Measurements from ENCODE around the gene HSPA4.
"Not testable (repeated sequence)": the region's sequence is repeated elsewhere in the genome, so short reads cannot be mapped to it uniquely, and the experiment has no call there.

Gene HSPA4

DNA sequence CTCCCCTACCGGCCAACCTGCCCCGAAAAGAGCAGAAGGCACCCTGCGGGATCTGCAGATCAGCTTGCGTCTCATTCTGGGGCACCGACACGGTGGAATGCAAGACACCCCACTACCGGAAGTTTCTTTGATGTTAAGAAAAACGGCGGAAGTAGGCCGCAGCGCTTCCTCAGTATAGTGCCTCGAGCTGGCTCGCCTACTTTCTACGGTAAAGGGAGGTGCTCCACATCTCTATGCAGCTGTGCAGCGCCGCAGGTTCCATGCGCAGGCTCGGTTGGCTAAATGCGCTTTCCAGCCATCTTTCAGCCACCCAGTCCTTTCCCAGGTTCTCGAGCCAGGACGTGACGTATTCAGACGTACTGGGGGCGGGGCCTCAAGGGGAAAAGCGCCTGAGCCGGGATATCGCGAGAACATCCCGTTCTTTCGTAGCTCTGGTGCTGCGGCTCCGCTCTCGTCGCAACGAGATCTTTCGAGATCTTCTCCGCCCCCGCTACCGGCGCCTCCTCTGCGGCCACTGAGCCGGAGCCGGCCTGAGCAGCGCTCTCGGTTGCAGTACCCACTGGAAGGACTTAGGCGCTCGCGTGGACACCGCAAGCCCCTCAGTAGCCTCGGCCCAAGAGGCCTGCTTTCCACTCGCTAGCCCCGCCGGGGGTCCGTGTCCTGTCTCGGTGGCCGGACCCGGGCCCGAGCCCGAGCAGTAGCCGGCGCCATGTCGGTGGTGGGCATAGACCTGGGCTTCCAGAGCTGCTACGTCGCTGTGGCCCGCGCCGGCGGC lies at the start of gene HSPA4:
TSS of gene HSPA4 (plus strand) at position 472 of the 775 bp plus-strand sequence. CDS start at position 710, 238 bp downstream.
- DNase-seq (ENCODE audit: low read depth), result peak; percentile 94

DNA sequence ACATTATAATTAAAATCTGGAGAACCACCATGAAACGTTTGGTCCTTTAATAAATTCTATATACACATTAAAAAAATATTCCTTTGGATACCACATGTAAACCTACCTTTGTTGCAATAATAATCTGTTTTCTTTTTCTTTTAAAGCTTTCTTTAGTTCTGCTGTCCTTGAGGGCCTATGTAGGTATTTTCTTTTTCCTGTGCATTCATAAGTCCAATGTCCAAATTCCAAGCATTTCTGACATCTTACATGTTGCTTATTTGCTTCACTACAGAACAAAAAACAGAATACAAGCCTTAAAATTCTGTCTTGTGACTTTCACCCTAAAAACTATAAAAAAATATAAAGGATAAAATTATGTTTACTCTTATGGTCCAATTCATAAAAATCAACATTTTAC lies 45.2 kb upstream of the HSPA4 start:
- no peak for DNase-seq (ENCODE audit: low read depth)

DNA sequence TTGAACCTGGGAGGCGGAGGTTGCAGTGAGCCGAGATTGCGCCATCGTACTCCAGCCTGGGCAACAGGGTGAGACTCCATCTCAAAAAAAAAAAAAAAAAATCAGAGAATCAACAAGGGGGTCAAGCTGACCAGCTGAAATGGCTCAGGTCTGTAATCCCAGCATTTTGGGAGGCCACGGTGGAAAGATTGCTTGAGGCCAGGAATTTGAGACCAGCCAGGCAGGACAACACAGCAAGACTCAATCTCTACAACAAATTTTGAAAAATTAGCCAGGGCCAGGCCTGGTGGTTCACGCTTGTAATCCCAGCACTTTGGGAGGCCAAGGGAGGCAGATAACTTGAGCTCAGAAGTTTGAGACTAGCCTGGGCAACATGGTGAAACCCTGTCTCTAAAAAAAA lies 43.4 kb upstream of the HSPA4 start:
- DNase-seq (ENCODE audit: low read depth), result not testable (repeated sequence)

DNA sequence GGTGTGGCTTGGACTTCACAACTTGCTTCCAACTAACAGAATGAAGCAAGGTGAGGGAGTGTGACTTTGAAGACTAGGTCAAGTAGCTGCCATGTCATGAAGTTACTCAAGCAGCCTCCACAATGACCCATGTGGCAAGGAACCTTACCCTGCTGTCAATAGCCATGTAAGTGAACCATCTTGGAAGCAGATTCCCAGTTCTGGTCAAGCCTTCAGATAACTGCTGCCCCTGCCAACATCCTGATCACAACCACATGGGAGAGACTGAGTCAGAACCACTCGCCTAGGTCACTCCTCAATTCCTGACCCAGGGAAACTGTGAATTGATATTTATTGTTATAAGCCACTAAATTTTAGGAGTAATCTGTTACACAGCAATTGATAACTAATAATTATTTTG lies 36.3 kb upstream of the HSPA4 start:
- DNase-seq (ENCODE audit: low read depth), result no peak

DNA sequence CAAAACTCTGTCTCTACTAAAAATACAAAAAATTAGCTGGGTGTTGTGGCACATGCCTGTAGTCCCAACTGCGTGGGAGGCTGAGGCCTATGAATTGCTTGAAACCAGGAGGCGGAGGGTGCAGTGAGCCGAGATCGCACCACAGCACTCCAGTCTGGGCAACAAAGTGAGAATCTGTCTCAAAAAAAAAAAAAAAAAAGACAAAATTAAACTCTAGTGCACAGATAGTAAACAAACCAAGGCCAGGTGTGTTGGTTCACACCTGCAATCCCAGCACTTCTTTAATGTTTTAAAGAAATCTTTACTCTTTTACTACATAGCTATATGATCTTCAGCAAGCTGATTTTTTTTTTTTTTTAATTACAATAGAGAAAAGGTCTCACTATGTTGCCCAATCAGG lies 33.8 kb upstream of the HSPA4 start:
- DNase-seq (ENCODE audit: low read depth), result no peak

- not testable (repeated sequence) for DNase-seq (ENCODE audit: low read depth)
Observed at GRCh38 chr5:133019471-133019870, 32.3 kb upstream of the HSPA4 start.

- DNase-seq (ENCODE audit: low read depth), result peak; percentile 87
Observed at GRCh38 chr5:133025804-133026663, 25.8 kb upstream of the HSPA4 start, which contains the start of gene ZCCHC10. Gene ZCCHC10 (minus strand): TSS chr5:133026549. CDS start chr5:133026537, 12 bp downstream.

- DNase-seq (ENCODE audit: low read depth), result no peak
Observed at GRCh38 chr5:133026664-133027153, 25.1 kb upstream of the HSPA4 start.

- no peak for DNase-seq (ENCODE audit: low read depth)
Observed at GRCh38 chr5:133029416-133029815, 22.4 kb upstream of the HSPA4 start.

DNA sequence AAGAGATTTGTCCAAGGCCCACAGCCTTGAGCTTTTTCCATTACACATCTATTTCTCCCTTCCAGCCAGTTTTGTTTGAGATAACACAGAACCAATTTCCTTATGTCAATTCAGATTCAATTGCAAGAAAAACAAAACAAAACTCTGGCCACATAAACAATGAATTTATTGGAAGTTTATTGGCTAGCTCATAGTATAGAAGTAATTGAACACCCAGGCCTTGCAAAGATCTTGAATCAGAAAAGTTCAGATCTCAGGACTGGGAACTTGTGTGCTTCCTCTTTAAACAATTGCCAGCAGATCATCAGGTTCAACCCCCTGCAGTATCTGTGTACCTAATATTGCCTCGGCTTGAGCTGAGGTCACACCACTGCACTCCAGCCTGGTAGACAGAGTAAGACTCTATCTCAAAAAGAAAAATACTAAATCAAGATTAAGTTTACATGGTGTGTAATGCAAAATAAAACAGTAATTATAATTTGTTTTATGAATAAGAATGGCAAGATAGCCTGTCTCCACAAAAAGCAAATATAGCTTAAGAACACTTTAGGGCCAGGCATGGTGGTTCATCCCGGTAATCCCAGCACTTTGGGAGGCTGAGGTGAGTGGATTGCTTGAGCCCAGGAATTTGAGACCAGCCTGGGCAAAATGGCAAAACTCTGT lies 21.3 kb upstream of the HSPA4 start:
- no peak for DNase-seq (ENCODE audit: low read depth)

DNA sequence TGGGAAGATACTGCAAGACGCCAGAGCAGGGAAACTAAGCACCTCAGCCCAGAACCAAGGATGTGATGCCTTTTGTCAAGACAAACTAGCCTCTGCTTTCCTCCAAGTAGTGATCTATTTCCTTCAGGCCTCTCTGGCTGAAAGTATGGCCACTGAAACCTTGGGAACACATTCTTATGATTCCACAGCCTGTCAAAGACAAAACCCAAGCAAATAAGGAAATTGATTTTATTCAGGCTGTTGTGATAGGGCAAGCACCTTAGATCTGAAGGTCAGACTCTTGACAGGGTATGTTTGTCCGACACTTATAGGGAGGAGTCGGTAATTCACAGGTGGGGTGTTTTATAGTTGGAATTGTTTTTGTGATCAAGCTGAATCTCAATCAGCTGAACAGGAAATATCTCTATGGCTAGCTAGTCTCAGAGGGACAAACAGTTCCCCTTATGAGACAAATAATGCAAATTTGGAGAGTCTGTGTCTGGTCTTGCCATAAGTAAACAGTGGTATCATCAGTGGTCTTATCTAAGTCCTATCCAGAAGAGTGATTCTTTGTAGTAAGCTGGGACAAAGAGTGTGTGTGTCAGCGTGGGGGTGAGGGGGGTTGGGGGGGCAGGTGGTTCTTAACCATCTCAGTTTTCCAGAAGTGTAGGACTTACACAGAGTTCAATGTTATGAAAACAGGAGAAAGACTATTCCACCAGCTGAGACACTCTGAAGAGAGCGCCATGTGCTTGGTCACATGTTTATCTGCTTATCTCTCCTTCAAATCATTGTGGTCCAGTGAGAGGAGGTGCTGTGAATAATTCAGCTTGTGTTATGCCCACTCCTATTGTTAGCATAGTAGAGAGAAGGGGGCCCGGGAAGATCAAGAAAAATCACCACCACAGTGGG lies 18.7 kb upstream of the HSPA4 start:
- DNase-seq (ENCODE audit: low read depth), result no peak

DNA sequence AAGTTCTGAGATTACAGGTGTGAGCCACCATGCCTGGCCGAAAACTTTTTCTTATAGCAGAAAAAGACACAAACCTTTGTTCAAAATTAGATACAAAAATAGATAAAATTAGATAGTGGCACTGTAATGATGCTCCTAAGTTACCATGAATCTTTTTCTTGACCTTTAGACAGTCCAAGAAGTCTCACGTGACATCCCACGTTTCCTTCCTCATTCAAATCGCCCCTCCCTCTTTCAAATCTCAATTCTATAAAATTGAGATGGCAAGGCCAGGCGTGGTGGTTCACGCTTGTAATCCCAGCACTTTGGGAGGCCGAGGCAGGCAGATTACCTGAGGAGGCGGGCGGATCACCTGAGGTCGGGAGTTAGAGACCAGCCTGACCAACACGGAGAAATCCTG lies 17.7 kb upstream of the HSPA4 start:
- DNase-seq (ENCODE audit: low read depth), result no peak

DNA sequence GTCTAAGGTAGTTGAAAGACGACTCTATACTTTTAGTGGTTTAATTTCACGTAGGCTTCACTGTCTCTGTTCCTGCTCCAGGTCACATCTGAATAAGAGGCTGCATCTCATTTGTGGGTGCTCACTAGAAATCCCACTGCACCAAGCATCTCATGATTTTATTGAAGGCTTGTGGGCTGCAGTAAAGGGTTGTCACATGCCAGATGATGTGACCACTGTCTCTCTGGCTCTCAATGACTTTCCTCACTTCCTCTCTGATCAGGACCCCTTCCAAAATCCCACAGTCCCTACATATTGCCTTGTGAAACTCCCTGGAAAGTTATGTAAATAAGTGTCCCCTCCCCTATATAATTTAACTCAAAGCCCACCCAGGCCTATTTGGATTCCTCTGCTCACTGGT lies 16.6 kb upstream of the HSPA4 start:
- DNase-seq (ENCODE audit: low read depth), result no peak

DNA sequence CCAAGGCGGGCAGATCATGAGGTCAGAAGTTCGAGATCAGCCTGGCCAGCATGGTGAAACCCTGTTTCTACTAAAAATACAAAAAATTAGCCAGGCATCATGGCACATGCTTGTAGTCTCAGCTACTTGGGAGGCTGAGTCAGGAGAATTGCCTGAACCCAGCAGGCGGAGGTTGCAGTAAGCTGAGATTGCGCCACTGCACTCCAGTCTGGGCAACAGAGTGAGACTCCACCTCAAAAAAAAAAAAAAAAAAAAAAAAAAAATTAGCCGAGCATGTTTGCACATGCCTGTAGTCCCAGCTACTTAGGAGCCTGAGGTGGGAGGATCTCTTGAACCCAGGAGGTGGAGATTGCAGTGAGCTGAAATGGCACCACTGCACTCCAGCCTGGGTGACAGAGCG lies 15.1 kb upstream of the HSPA4 start:
- DNase-seq (ENCODE audit: low read depth), result not testable (repeated sequence)

GRCh38 chr5:133041157-133041784 lies 10.5 kb upstream of the HSPA4 start:
- no peak for DNase-seq (ENCODE audit: low read depth)

GRCh38 chr5:133041910-133042309 lies 9.9 kb upstream of the HSPA4 start:
- no peak for DNase-seq (ENCODE audit: low read depth)

DNA sequence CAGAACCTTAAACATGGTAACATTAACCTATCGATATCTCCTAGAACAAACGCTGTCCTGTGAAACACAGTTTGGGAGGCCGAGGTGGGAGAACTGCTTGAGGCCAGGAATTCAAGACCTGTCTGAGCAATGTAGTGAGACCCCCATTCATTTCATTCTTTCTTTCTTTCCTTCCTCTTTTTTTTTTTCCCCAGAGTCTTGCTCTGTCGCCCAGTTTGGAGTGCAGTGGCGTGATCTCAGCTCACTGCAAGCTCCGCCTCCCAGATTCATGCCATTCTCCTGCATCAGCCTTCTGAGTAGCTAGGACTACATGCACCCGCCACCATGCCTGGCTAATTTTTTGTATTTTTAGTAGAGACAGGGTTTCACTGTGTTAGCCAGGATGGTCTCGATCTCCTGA lies 5.3 kb upstream of the HSPA4 start:
- not testable (repeated sequence) for DNase-seq (ENCODE audit: low read depth)

DNA sequence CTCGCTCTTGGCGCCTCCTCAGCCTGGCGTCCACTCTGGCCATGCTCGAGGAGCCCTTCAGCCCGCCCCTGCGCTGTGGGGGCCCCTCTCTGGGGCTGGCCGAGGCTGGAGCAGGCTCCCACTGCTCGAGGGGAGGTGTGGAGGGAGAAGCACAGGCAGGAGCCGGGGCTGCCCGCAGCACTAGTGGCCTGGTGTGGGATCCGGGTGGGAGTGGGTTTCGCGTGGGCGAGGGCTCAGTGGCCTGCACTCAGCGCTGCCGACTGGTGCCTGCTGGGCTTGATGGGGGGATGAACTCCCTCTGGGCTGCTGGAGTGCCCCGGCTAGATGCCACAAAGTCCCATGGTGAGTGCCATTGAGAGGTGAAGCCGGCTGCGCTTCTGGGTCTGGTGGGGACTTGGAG lies 4.4 kb upstream of the HSPA4 start:
- DNase-seq (ENCODE audit: low read depth), result no peak

DNA sequence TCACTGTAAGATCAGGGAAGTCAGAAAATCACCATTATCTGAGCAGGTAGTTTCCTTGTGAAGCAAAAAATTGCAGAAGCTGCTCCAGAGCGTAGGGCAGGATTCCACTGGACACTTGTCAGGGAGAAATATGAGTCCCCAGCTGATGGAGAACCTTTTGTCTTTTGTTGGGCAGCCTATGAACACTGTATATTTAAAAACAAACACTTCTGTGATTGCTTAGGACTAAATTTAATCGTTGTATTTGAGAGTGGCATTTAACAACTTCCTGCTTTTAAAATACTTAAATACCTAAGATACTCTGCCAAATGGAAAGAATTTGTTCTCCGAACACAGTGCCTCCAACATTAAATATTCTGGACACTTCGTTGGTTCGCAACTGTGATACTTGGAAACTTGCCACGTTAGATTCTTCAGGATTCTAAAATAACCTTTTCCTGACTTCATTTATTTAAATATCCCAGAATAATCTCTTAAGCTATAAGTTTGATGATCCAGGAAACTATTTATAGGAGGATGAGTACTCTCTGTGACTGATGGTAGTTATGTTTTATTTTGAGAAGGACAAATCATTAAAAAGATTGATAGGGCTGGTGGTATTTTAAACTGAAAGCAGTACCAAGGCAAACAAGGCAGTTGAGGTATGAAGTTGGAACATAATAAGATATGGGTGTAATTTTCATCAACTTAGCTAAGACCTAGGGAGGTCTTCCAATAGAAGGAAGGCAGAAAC lies 2.7 kb upstream of the HSPA4 start:
- DNase-seq (ENCODE audit: low read depth), result no peak

- no peak for DNase-seq (ENCODE audit: low read depth)
Observed at GRCh38 chr5:133049726-133050048, 2.1 kb upstream of the HSPA4 start.

All from activated T-helper 9 cell treated with anti-CD3 and anti-CD28 coated beads, Interleukin-2, amount 50 U/mL, for 16 hours (primary cell).